HepG2 (cell line): ENCODE data around the gene SSBP4. TPM values are rescaled to one million over a fixed set of nuclear protein-coding genes. Genes with fewer than 3 reads are reported as not detected.

Source experiments
- AHDC1 ChIP-seq: sonication (generic); formaldehyde crosslinking; IDR thresholded peaks from 2 replicates; pipeline ENCODE4 v1.5.1; 2020; ENCODE audit warnings: mild to moderate bottlenecking, missing genetic modification reagents, borderline replicate concordance
- BRF2 ChIP-seq: sonication (generic); formaldehyde crosslinking; IDR thresholded peaks from 2 replicates; pipeline ENCODE4 v1.8.1; 2022; ENCODE audit warnings: mild to moderate bottlenecking, missing genetic modification reagents
- CAMTA2 ChIP-seq: sonication (generic); formaldehyde crosslinking; IDR thresholded peaks from 2 replicates; pipeline ENCODE4 v1.4.0; 2020; ENCODE audit warnings: mild to moderate bottlenecking, missing genetic modification reagents, borderline replicate concordance
- HDAC6 ChIP-seq: fragments of 200-600 bp; sonication (generic); IDR thresholded peaks from 2 replicates; pipeline ENCODE4 v1.7.0; 2017; ENCODE audit warnings: mild to moderate bottlenecking, antibody characterized with exemption, low read length, low read depth
- NR2F1 ChIP-seq, 2 experiments: fragments of 450-650 bp in 1 of 2; formaldehyde crosslinking in 1 of 2; IDR thresholded peaks; 2 replicates each; pipeline versions ENCODE4 v1.5.0 to v1.6.1; 2016 to 2020; ENCODE audit warnings: mild to moderate bottlenecking in 1 of 2, missing compliant biosample characterization in 1 of 2, missing genetic modification reagents in 1 of 2, moderate library complexity in 1 of 2
- PBX2 ChIP-seq: IDR thresholded peaks from 2 replicates; pipeline ENCODE4 v1.6.1; 2016; ENCODE audit warnings: control low read depth
- PHF5A ChIP-seq: IDR thresholded peaks from one replicate; pipeline ENCODE4 v1.6.1; 2018; ENCODE audit warnings: low read depth, missing genetic modification reagents; ENCODE audit not compliant: unreplicated experiment
- RBM22 ChIP-seq: fragments of 200-400 bp; formaldehyde crosslinking; optimal IDR thresholded peaks from 2 replicates; pipeline ENCODE3; 2017; ENCODE audit warnings: mild to moderate bottlenecking, low read length, moderate library complexity
- RNF219 ChIP-seq: sonication (generic); formaldehyde crosslinking; IDR thresholded peaks from 2 replicates; pipeline ENCODE4 v1.5.0; 2020; ENCODE audit warnings: mild to moderate bottlenecking, missing genetic modification reagents
- SMAD1 ChIP-seq: sonication (generic); formaldehyde crosslinking; IDR thresholded peaks from 2 replicates; pipeline ENCODE4 v1.4.0; 2020; ENCODE audit warnings: missing genetic modification reagents, low read depth, mild to moderate bottlenecking, borderline replicate concordance
- TEAD3 ChIP-seq: optimal IDR thresholded peaks from 2 replicates; pipeline ENCODE3; 2016; ENCODE audit warnings: borderline replicate concordance
- TEF ChIP-seq: sonication (generic); formaldehyde crosslinking; IDR thresholded peaks from 2 replicates; pipeline ENCODE4 v1.5.0; 2020; ENCODE audit warnings: missing genetic modification reagents
- ZNF44 ChIP-seq: sonication (generic); formaldehyde crosslinking; IDR thresholded peaks from 2 replicates; pipeline ENCODE4 v1.5.1; 2020; ENCODE audit warnings: mild to moderate bottlenecking, missing genetic modification reagents
- ZNF605 ChIP-seq: sonication (generic); formaldehyde crosslinking; IDR thresholded peaks from 2 replicates; pipeline ENCODE4 v1.8.0; 2022; ENCODE audit warnings: mild to moderate bottlenecking, missing genetic modification reagents
- ZNF780A ChIP-seq: sonication (generic); formaldehyde crosslinking; IDR thresholded peaks from 2 replicates; pipeline ENCODE4 v1.8.0; 2022; ENCODE audit warnings: mild to moderate bottlenecking, missing genetic modification reagents, moderate library complexity
- polyA plus RNA-seq, 8 experiments: library from polyadenylated mRNA; depleted of rRNA in 3 of 8; stranded (reverse) in 7 of 8; unstranded in 1 of 8; fragments of >200 nt; fragmentation: Illumina TruSeq in 4 of 8; extraction: Trizol in 4 of 8; gene quantifications; 2 replicates each; pipeline versions ENCODE4 v1.2.1 to v1.2.3, GENCODE V29; 2011 to 2016; ENCODE audit warnings: low read depth in 4 of 8, missing spikeins in 1 of 8, mixed read lengths in 1 of 8; ENCODE audit not compliant: insufficient read depth in 1 of 8
- total RNA-seq, 5 experiments: library from RNA; depleted of rRNA; stranded (reverse); fragments of >200 nt; fragmentation: Illumina TruSeq; extraction: Trizol; gene quantifications; 2 replicates each; pipeline ENCODE4 v1.2.3, GENCODE V29; 2016; ENCODE audit warnings: low read depth in 1 of 5

Gene SSBP4
- total and polyA plus RNA-seq, 2 of the 13 experiments (the other 11 are each of a cell fraction or from before 2014, with no cell fraction given): 20.8 to 39.5 TPM

GRCh38 chr19:18414504-18415177, 4.6 kb upstream of the SSBP4 start (continued):
- TF ChIP-seq CAMTA2 (CRISPR knock-in tag): no peak
- TF ChIP-seq BRF2 (CRISPR knock-in tag): no peak
- no peak for TF ChIP-seq ZNF605
- no peak for TF ChIP-seq RNF219
- TF ChIP-seq RBM22: no peak
- no peak for TF ChIP-seq ZNF780A (CRISPR knock-in tag)
- peak; percentile 14 for TF ChIP-seq TEAD3 (CRISPR knock-in tag)
- no peak for TF ChIP-seq HDAC6
- TF ChIP-seq ZNF44: no peak
- TF ChIP-seq AHDC1 (CRISPR knock-in tag): no peak
- TF ChIP-seq NR2F1 (CRISPR knock-in tag; IDR thresholded peaks at IDR 0.05): peak; percentile 49 to 60; a peak in 2 of 4 replicates
- no peak for TF ChIP-seq SMAD1 (CRISPR knock-in tag)
- no peak for TF ChIP-seq PHF5A (CRISPR knock-in tag)
- no peak for TF ChIP-seq TEF
- TF ChIP-seq PBX2 (CRISPR knock-in tag): no peak
